ENCODE data around the gene HEY2. TPM values are rescaled to one million over a fixed set of nuclear protein-coding genes. Genes with fewer than 3 reads are reported as not detected.
"Not testable (repeated sequence)": the region's sequence is repeated elsewhere in the genome, so short reads cannot be mapped to it uniquely, and the experiment has no call there.

HEY2 gene
- total RNA-seq (10 to 100 TPM in 1 of 4 donors, 1 to 10 TPM in 3; 4.4 to 80.5 (median 7.5) TPM), polyA plus RNA-seq (1 to 10 TPM; 4.2 to 6.2 (median 5.5) TPM)
- long read RNA-seq, donor 1, transcript HEY2-201 (5 exons, 2,678 nt), result major isoform, 47 of 76 reads
- long read RNA-seq, donor 1, partial matches to known transcripts, result 27 of 76 reads
- long read RNA-seq, donor 1, other reads (novel, unspliced or antisense), result 2 of 76 reads
- long read RNA-seq, donor 2, transcript HEY2-201 (5 exons, 2,678 nt), result major isoform, 8 of 9 reads
- long read RNA-seq, donor 2, partial matches to known transcripts, result 0 of 9 reads
- long read RNA-seq, donor 2, other reads (novel, unspliced or antisense), result 1 of 9 reads

DNA sequence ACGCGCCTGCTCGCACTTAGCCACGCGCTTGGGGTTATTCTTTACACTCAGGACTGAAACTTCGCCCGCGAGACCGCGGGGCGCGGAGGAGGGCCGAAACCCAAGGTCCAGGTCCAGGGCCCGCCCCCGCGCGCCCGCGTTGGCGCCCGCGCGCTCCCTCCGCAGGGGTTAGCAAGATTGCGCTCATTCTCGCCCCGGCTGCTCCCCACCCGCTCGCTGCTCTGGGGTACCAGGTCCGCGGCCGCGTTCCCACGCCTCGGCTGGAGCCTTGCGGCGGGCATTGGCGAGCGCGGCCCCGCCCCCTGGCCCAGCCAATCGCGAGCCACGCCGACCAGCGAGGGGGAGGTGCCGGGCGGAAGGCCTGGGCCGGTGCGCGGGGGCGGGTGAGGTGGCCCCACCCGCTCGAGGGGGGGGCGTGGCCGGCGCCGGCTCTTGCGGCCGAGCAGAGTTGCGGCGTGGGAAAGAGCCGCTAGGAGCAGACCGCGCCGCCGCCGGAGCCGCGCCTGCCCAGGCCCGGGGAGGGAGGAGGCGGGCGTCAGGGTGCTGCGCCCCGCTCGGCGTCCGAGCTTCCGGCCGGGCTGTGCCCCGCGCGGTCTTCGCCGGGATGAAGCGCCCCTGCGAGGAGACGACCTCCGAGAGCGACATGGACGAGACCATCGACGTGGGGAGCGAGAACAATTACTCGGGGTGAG is at the start of gene HEY2:
HEY2 (plus strand) TSS at position 460 of the 692 bp plus-strand sequence; CDS start at position 605, 145 bp downstream.
- 1% methylated on average over 61 to 95 of the region's 95 CpGs for WGBS, 3 donors
- H3K36me3 ChIP-seq (ENCODE audit: insufficient read depth in 1 of 2, low read depth in 1 of 2), result peaks cover 0 to 26% of the 10 kb centered on the region in 2 donors
- peak within 1 kb of the TSS; percentile 89 for H3K4me3 ChIP-seq
- DNase-seq (peak; percentile 96 to 97), ATAC-seq (peak; percentile 84 to 93 (median 91))
- H3K27me3 ChIP-seq (ENCODE audit: insufficient read depth in 3 of 3, low read length in 2 of 3), result no peaks in the 10 kb centered on the region
- TF ChIP-seq, protein P1, sequence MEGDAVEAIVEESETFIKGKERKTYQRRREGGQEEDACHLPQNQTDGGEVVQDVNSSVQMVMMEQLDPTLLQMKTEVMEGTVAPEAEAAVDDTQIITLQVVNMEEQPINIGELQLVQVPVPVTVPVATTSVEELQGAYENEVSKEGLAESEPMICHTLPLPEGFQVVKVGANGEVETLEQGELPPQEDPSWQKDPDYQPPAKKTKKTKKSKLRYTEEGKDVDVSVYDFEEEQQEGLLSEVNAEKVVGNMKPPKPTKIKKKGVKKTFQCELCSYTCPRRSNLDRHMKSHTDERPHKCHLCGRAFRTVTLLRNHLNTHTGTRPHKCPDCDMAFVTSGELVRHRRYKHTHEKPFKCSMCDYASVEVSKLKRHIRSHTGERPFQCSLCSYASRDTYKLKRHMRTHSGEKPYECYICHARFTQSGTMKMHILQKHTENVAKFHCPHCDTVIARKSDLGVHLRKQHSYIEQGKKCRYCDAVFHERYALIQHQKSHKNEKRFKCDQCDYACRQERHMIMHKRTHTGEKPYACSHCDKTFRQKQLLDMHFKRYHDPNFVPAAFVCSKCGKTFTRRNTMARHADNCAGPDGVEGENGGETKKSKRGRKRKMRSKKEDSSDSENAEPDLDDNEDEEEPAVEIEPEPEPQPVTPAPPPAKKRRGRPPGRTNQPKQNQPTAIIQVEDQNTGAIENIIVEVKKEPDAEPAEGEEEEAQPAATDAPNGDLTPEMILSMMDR (IDR thresholded peaks at IDR 0.05), result no peak
- H3K27ac ChIP-seq, result peak within 1 kb of the TSS; percentile 98
- H3K9me3 ChIP-seq, result no peaks in the 10 kb centered on the region
- H3K4me1 ChIP-seq, result peaks cover 5% of the 10 kb centered on the region
- intact Hi-C loops (cut with DNase I), result loop anchor here (5.0 kb wide), 2 partner anchors 152 to 387 kb away; no protein-coding TSS in a partner anchor

DNA sequence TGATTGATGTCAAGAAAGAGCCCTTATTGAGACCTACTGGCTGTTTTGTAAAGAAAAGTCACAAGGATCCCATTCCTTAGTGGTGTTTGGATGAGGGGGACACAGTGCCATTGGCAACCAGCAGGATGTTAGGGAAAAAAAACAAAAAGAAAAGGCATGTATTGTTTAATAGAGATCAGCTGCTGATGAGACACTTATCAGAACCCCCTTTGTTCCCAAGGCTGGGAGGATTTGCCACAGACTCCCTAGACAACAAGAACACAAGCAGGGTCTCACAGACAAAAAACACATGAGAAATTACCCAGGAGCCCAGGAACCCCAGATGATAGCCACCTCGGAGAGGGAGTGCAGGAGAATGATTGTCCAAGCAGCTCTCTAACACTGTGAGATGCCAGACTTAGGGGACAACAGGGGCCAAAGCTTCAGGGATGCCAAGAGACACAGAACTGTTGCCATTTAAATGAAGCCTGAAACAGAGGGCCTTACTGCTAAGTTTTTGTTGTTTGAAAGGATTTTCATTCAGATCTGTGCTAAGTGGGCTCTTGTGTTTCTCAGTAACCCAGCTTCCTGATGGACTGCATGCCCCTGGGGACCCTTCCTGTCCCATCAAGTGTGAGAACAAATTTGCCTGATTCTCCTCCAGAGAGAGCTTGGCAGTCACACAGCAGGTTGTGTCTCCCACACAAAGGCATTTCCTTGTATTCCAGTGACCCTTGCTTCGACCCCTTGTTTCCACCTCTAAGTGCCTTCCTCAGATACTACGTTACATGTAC is 48.7 kb upstream of the HEY2 start:
- H3K36me3 ChIP-seq (ENCODE audit: insufficient read depth in 1 of 2, low read depth in 1 of 2), result no peaks in the 10 kb centered on the region
- no peak overlapping the region for H3K27ac ChIP-seq
- no peak overlapping the region for H3K4me3 ChIP-seq
- ATAC-seq (no peak), DNase-seq (no peak)
- no peaks in the 10 kb centered on the region for H3K4me1 ChIP-seq
- H3K9me3 ChIP-seq, result no peaks in the 10 kb centered on the region
- no peaks in the 10 kb centered on the region for H3K27me3 ChIP-seq (ENCODE audit: insufficient read depth in 3 of 3, low read length in 2 of 3)
- TF ChIP-seq, protein P1 (IDR thresholded peaks at IDR 0.05), result no peak
- WGBS, 3 donors, result 64 to 69% (median 66%) methylated on average over 3 of the region's 3 CpGs
- intact Hi-C loops (cut with DNase I), result no loop called here

DNA sequence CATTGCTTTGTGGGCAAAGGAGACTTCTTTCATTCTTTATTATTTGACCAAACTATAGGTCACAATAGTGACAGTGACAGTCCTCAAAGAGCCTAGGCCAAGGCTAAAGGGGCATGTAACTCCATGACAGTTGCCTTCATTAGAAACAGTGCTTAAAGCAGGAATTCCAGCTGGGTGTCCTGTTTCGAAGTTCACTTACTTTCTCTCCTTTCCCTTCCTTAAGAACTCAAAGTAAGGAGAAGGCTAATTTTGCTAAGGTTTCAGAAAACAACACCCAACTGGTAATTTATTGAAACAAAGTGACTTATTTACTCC is 48.1 kb upstream of the HEY2 start:
- DNase-seq (no peak), ATAC-seq (no peak)
- intact Hi-C loops (cut with DNase I), result no loop called here
- WGBS, 3 donors, result 65 to 76% (median 73%) methylated on average over 1 of the region's 1 CpG
- no peaks in the 10 kb centered on the region for H3K36me3 ChIP-seq (ENCODE audit: insufficient read depth in 1 of 2, low read depth in 1 of 2)
- no peaks in the 10 kb centered on the region for H3K4me1 ChIP-seq
- TF ChIP-seq, protein P1 (IDR thresholded peaks at IDR 0.05), result no peak
- H3K27me3 ChIP-seq (ENCODE audit: insufficient read depth in 3 of 3, low read length in 2 of 3), result no peaks in the 10 kb centered on the region
- no peaks in the 10 kb centered on the region for H3K9me3 ChIP-seq
- H3K27ac ChIP-seq, result no peak overlapping the region
- no peak overlapping the region for H3K4me3 ChIP-seq

DNA sequence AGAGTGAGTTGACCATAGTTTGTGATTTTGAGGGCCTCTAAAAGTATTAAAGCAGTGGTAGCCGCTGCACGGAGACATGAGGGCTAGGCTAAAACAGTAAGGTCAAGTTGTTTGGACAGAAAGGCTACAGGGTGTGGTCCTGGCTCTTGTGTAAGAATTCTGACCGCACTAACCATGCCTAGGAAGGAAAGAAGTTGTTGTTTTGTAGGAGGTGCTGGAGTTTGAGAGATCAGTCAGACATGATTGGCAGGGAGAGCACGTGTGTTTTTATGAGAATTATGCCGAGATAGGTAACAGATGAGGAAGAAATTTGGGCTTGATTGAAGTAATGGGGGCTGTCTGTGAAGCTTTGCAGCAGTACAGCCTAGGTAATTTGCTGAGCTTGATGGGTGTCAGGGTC is 45.5 kb upstream of the HEY2 start:
- H3K4me1 ChIP-seq; H3K4me3 ChIP-seq; H3K27me3 ChIP-seq (ENCODE audit: insufficient read depth in 3 of 3, low read length in 2 of 3); ATAC-seq; DNase-seq; H3K36me3 ChIP-seq (ENCODE audit: insufficient read depth in 1 of 2, low read depth in 1 of 2); H3K9me3 ChIP-seq; intact Hi-C loops (cut with DNase I); H3K27ac ChIP-seq: not testable (repeated sequence)
- WGBS, 3 donors, result 84 to 95% (median 86%) methylated on average over 2 to 5 of the region's 5 CpGs

All from psoas muscle (tissue), 8 donors.